Muscle layer of colon (tissue), 2 donors: Measurements from ENCODE around the gene ALDH1A2.

Source experiments
- H3K27ac ChIP-seq: one replicate; pipeline ENCODE4 v1.7.0; 2013; ENCODE audit warnings: low read depth, mild to moderate bottlenecking, low read length, moderate library complexity
- H3K27me3 ChIP-seq, 2 donors: one replicate each; pipeline ENCODE4 v1.7.0; 2013; ENCODE audit warnings: low read length in 2 of 2, mild to moderate bottlenecking in 2 of 2; ENCODE audit not compliant: insufficient read depth in 2 of 2, control insufficient read depth in 1 of 2
- H3K36me3 ChIP-seq: one replicate; pipeline ENCODE4 v1.7.0; 2013; ENCODE audit warnings: mild to moderate bottlenecking, low read length; ENCODE audit not compliant: insufficient read depth
- H3K4me1 ChIP-seq: one replicate; pipeline ENCODE4 v1.7.0; 2013; ENCODE audit warnings: mild to moderate bottlenecking, low read length; ENCODE audit not compliant: insufficient read depth
- H3K4me3 ChIP-seq, 2 donors: one replicate each; pipeline ENCODE4 v1.7.0; 2013; ENCODE audit warnings: low read length in 2 of 2, low read depth in 1 of 2, mild to moderate bottlenecking in 1 of 2, moderate library complexity in 1 of 2
- H3K9ac ChIP-seq: one replicate; pipeline ENCODE4 v1.7.0; 2013; ENCODE audit warnings: low read length
- H3K9me3 ChIP-seq: one replicate; pipeline ENCODE4 v1.7.0; 2013; ENCODE audit warnings: mild to moderate bottlenecking, low read length
- donor health status: abdominal sarcoma.
- donor health status: Adenocarcinoma of cecum.

ALDH1A2 gene

GRCh38 chr15:57947781-57948180, 117.7 kb downstream of the ALDH1A2 start:
- H3K4me1 ChIP-seq = no peaks in the 10 kb centered on the region
- H3K27ac ChIP-seq = no peak overlapping the region
- no peak overlapping the region for H3K9ac ChIP-seq
- H3K4me3 ChIP-seq = no peak overlapping the region
- no peaks in the 10 kb centered on the region for H3K36me3 ChIP-seq
- H3K27me3 ChIP-seq = no peaks in the 10 kb centered on the region
- H3K9me3 ChIP-seq = no peaks in the 10 kb centered on the region

- H3K4me1 ChIP-seq = no peaks in the 10 kb centered on the region
- no peak overlapping the region for H3K27ac ChIP-seq
- H3K9ac ChIP-seq = no peak overlapping the region
- H3K9me3 ChIP-seq = no peaks in the 10 kb centered on the region
- no peak overlapping the region for H3K4me3 ChIP-seq
- H3K36me3 ChIP-seq = no peaks in the 10 kb centered on the region
- H3K27me3 ChIP-seq = no peaks in the 10 kb centered on the region
Observed at GRCh38 chr15:57947282-57947681, 118.2 kb downstream of the ALDH1A2 start.

- Histone ChIP-seq H3K9ac (no peak overlapping the region), H3K4me3 (no peak overlapping the region), H3K27ac (no peak overlapping the region), H3K27me3 (no peaks in the 10 kb centered on the region), H3K36me3 (no peaks in the 10 kb centered on the region), H3K9me3 (no peaks in the 10 kb centered on the region), H3K4me1 (no peaks in the 10 kb centered on the region)
Observed at GRCh38 chr15:57946491-57947048, 118.9 kb downstream of the ALDH1A2 start.

- Histone ChIP-seq H3K4me1 (no peaks in the 10 kb centered on the region), H3K27me3 (no peaks in the 10 kb centered on the region), H3K9ac (no peak overlapping the region), H3K36me3 (no peaks in the 10 kb centered on the region), H3K9me3 (no peaks in the 10 kb centered on the region), H3K27ac (no peak overlapping the region), H3K4me3 (no peak overlapping the region)
Observed at GRCh38 chr15:57945616-57946015, 119.9 kb downstream of the ALDH1A2 start.

- no peaks in the 10 kb centered on the region for H3K9me3 ChIP-seq
- H3K4me3 ChIP-seq = no peak overlapping the region
- H3K27me3 ChIP-seq = no peaks in the 10 kb centered on the region
- H3K27ac ChIP-seq = no peak overlapping the region
- H3K4me1 ChIP-seq = no peaks in the 10 kb centered on the region
- H3K9ac ChIP-seq = no peak overlapping the region
- no peaks in the 10 kb centered on the region for H3K36me3 ChIP-seq
Observed at GRCh38 chr15:57943754-57944420, 121.6 kb downstream of the ALDH1A2 start.

- H3K9me3 ChIP-seq = no peaks in the 10 kb centered on the region
- no peak overlapping the region for H3K9ac ChIP-seq
- H3K4me1 ChIP-seq = no peaks in the 10 kb centered on the region
- H3K4me3 ChIP-seq = no peak overlapping the region
- no peaks in the 10 kb centered on the region for H3K27me3 ChIP-seq
- no peak overlapping the region for H3K27ac ChIP-seq
- H3K36me3 ChIP-seq = no peaks in the 10 kb centered on the region
Observed at GRCh38 chr15:57943171-57943570, 122.3 kb downstream of the ALDH1A2 start.

GRCh38 chr15:57941816-57942215, 123.7 kb downstream of the ALDH1A2 start:
- H3K36me3 ChIP-seq = no peaks in the 10 kb centered on the region

GRCh38 chr15:57932348-57932747, 133.2 kb downstream of the ALDH1A2 start:
- Histone ChIP-seq H3K4me1 (no peaks in the 10 kb centered on the region), H3K9ac (no peak overlapping the region), H3K27me3 (no peaks in the 10 kb centered on the region), H3K9me3 (no peaks in the 10 kb centered on the region), H3K27ac (no peak overlapping the region), H3K36me3 (no peaks in the 10 kb centered on the region), H3K4me3 (no peak overlapping the region)

More at GRCh38 chr15:57941816-57942215, 123.7 kb downstream of the ALDH1A2 start:
- H3K4me1 ChIP-seq = no peaks in the 10 kb centered on the region
- no peak overlapping the region for H3K4me3 ChIP-seq
- no peaks in the 10 kb centered on the region for H3K9me3 ChIP-seq
- H3K27ac ChIP-seq = no peak overlapping the region
- no peaks in the 10 kb centered on the region for H3K27me3 ChIP-seq
- H3K9ac ChIP-seq = no peak overlapping the region

- Histone ChIP-seq H3K9ac (no peak overlapping the region), H3K27ac (no peak overlapping the region), H3K4me3 (no peak overlapping the region), H3K9me3 (no peaks in the 10 kb centered on the region), H3K36me3 (no peaks in the 10 kb centered on the region), H3K4me1 (no peaks in the 10 kb centered on the region), H3K27me3 (no peaks in the 10 kb centered on the region)
Observed at GRCh38 chr15:57931570-57931969, 133.9 kb downstream of the ALDH1A2 start.

GRCh38 chr15:57927091-57927631, 138.3 kb downstream of the ALDH1A2 start:
- Histone ChIP-seq H3K9me3 (no peaks in the 10 kb centered on the region), H3K4me1 (peaks cover 6% of the 10 kb centered on the region), H3K36me3 (no peaks in the 10 kb centered on the region), H3K27ac (no peak overlapping the region), H3K27me3 (no peaks in the 10 kb centered on the region), H3K4me3 (no peak overlapping the region), H3K9ac (no peak overlapping the region)

GRCh38 chr15:57925650-57926049, 139.9 kb downstream of the ALDH1A2 start:
- no peak overlapping the region for H3K4me3 ChIP-seq
- H3K4me1 ChIP-seq = peaks cover 9% of the 10 kb centered on the region
- no peaks in the 10 kb centered on the region for H3K9me3 ChIP-seq
- H3K36me3 ChIP-seq = no peaks in the 10 kb centered on the region
- H3K9ac ChIP-seq = no peak overlapping the region
- H3K27ac ChIP-seq = no peak overlapping the region
- H3K27me3 ChIP-seq = no peaks in the 10 kb centered on the region

GRCh38 chr15:57924598-57924997, 140.9 kb downstream of the ALDH1A2 start:
- Histone ChIP-seq H3K36me3 (no peaks in the 10 kb centered on the region), H3K4me1 (peaks cover 9% of the 10 kb centered on the region), H3K4me3 (no peak overlapping the region)

More at GRCh38 chr15:57924598-57924997, 140.9 kb downstream of the ALDH1A2 start:
- no peaks in the 10 kb centered on the region for H3K27me3 ChIP-seq
- no peak overlapping the region for H3K9ac ChIP-seq
- no peak overlapping the region for H3K27ac ChIP-seq
- no peaks in the 10 kb centered on the region for H3K9me3 ChIP-seq
